GM19438 (cell line): Measurements from ENCODE around the gene SLC35B2.

Experiments used
- ATAC-seq: cut with Tn5 transposase; IDR thresholded peaks from one replicate; pipeline ENCODE4 v1.9.1; 2021; ENCODE audit warnings: low read depth; ENCODE audit not compliant: unreplicated experiment

Gene SLC35B2

GRCh38 chr6:44269178-44269920 is 12.0 kb upstream of the SLC35B2 start:
- ATAC-seq, result no peak

DNA sequence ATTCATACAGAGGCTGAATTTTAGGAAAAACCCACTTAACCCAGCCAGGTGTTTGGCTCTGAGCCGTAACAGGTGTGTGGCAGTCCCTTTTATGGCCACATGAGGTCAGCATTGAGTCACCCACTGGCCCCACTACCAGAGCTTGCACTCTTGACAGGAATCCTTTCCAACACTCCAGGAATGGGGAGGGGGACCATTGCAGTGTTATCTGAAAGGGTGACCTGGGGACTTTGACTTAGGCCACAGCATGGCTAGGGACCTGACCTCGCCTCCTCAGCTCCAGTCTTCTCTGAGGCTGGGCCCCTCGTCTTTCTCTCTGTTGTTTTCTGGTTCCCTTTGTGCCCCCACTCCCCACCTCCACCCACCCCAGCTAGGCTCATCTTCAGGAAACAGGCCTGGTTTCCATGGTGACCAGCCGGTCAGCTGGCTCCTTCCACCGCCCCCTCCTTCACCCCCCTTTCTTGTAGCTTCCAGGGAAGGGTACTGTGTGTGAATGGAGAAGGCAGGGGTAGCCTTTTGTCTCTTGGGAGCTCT is 10.8 kb upstream of the SLC35B2 start:
- no peak for ATAC-seq

- no peak for ATAC-seq
Observed at GRCh38 chr6:44267252-44267651, 9.9 kb upstream of the SLC35B2 start.

DNA sequence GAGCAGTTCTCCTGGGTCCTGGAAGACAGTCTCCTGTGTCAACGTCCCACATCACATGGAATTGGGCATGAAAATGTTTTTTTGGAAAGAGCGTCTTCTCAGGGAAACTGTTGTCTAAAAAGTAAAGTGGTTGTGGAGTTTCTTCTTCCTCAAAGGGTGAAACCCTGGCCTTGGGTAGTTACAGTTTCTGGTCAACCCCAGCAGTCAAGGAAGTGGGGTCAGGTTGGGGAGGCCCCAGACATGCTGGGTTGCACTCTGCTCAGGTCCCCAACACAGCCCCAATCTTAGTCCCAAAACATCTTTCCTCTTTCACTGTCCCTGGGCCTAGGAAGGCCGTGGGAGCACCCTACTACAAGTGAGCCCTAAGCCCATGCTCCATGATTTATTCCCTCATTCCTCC is 9.0 kb upstream of the SLC35B2 start:
- peak; percentile 29 for ATAC-seq

- no peak for ATAC-seq
Observed at GRCh38 chr6:44265722-44266233, 8.4 kb upstream of the SLC35B2 start.

- peak; percentile 38 for ATAC-seq
Observed at GRCh38 chr6:44265007-44265721, 7.8 kb upstream of the SLC35B2 start, which contains the start of gene NFKBIE. NFKBIE (minus strand) TSS chr6:44265551; CDS start chr6:44265346, 205 bp downstream.

GRCh38 chr6:44264154-44265006 is 7.1 kb upstream of the SLC35B2 start:
- ATAC-seq, result peak; percentile 28

GRCh38 chr6:44263354-44264100 is 6.2 kb upstream of the SLC35B2 start:
- ATAC-seq, result no peak

GRCh38 chr6:44262467-44263353 is 5.4 kb upstream of the SLC35B2 start:
- ATAC-seq, result no peak

GRCh38 chr6:44261581-44261980 is 4.3 kb upstream of the SLC35B2 start:
- ATAC-seq, result no peak

GRCh38 chr6:44260451-44261297 is 3.3 kb upstream of the SLC35B2 start:
- no peak for ATAC-seq

GRCh38 chr6:44260011-44260410 is 2.7 kb upstream of the SLC35B2 start:
- ATAC-seq, result no peak

GRCh38 chr6:44258921-44259320 is 1.6 kb upstream of the SLC35B2 start:
- no peak for ATAC-seq

GRCh38 chr6:44258325-44258863 is 1.1 kb upstream of the SLC35B2 start:
- no peak for ATAC-seq

DNA sequence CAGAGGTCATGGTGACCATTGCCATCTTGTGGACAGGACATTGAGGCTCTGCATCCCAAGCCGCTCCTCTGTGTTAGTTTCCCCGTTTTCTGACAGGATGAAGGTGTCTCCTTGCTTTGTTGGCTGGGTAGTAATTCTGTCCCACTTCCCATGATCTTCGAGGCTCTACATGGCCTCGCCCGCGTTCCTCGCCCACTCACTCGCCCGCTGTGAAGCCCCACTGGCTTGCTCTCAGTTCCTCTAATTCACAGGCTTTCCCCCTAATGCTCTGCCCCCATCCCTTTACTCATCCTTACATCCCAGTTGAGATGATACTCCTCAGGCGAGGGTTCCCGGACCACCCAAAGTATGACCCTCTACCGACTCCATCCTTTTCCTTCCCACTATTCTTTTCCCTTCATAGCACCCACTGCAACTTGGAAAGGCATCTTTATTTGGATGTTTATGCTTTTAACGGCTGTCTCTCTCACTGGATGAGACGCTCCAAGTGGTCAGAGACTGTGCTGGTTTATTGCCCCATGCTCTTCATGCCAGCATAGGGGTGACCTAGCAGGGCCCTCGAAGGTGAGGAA is 511 bp upstream of the SLC35B2 start:
- peak; percentile 10 for ATAC-seq

DNA sequence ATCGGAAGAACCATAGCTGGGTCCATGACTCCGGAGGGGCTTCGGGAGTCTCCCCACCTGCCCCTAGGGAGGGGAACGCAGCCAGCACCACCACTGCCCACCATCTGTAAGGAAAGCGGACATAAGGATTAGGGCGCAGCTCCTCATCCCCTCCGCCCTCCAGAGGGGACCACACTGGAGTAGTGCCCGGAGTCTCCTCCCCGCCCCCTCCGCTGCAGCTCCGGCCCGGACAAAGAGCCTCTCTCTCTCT is 628 bp downstream of the SLC35B2 start:
- no peak for ATAC-seq

- no peak for ATAC-seq
Observed at GRCh38 chr6:44255871-44256774, 1.2 kb downstream of the SLC35B2 start.
